Cardiac muscle cell (in vitro differentiated cells and primary cell): ENCODE measurements around the gene ARHGEF3. TPM values are rescaled to one million over a fixed set of nuclear protein-coding genes. Genes with fewer than 3 reads are reported as not detected.

Experiments used
- DNase-seq, 2 donors: peaks; one replicate each; pipeline versions ENCODE4 v3.0.0 to v3.0.0-alpha.2; 2010 to 2017; ENCODE audit warnings: low read depth in 1 of 2, low spot score in 1 of 2
- H3K27ac ChIP-seq: fragments of 200-600 bp; sonication (generic); 2 replicates; pipeline ENCODE4 v1.5.1; 2016
- H3K27me3 ChIP-seq: fragments of 200-600 bp; sonication (generic); 2 replicates; pipeline ENCODE4 v1.6.0; 2016; ENCODE audit warnings: control low read depth
- H3K36me3 ChIP-seq: fragments of 200-600 bp; sonication (generic); 2 replicates; pipeline ENCODE4 v1.5.1; 2016; ENCODE audit warnings: control low read depth
- H3K4me1 ChIP-seq: fragments of 200-600 bp; sonication (generic); 2 replicates; pipeline ENCODE4 v1.8.1; 2017; ENCODE audit warnings: low read depth, mild to moderate bottlenecking, mixed run types
- H3K4me3 ChIP-seq: fragments of 200-600 bp; sonication (generic); 2 replicates; pipeline ENCODE4 v1.5.1; 2016; ENCODE audit warnings: mild to moderate bottlenecking
- H3K9me3 ChIP-seq: fragments of 200-600 bp; sonication (generic); 2 replicates; pipeline ENCODE4 v1.5.1; 2017; ENCODE audit warnings: low read depth, mild to moderate bottlenecking, control low read depth
- polyA plus RNA-seq: library from polyadenylated mRNA; unstranded; fragments of >200 nt; fragmentation: Nextera tagmentation; extraction: Ambion mirVana; gene quantifications from 2 replicates; pipeline ENCODE4 v1.2.1, GENCODE V29; 2016
- total RNA-seq: library from RNA; depleted of rRNA; stranded (reverse); fragments of >200 nt; gene quantifications from 2 replicates; pipeline ENCODE4 v1.2.3, GENCODE V29; 2016
- TF ChIP-seq, protein P1 (sequence below): IDR thresholded peaks from 2 replicates; pipeline ENCODE4 v1.5.1; 2012; ENCODE audit warnings: low read depth, mild to moderate bottlenecking, low read length

The ARHGEF3 gene
- total and polyA plus RNA-seq, 2 experiments from 2014 or later, result 9.3 to 12.8 TPM

DNA sequence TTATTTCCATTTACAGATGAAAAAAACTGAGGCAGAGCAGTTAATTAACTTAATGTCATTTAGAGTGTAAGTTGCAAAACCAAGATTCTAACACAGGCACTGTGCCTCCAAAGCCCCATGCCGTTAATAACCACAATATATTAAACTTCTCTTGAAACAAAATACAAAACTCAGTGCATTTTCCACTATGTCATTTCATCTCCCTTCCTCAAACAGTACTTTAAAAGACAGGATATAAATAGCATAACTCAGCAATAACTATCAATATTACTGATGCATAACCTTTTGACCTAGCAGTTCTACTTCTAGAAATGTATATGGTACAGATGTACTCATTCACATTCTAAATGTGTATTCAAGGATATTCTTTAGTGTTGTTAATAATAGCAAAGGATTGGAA lies 113.6 kb downstream of the ARHGEF3 start:
- Histone ChIP-seq H3K4me1 (no peaks in the 10 kb centered on the region), H3K9me3 (no peaks in the 10 kb centered on the region), H3K36me3 (no peaks in the 10 kb centered on the region), H3K27ac (no peak overlapping the region), H3K27me3 (no peaks in the 10 kb centered on the region), H3K4me3 (no peak overlapping the region)
- no peak for DNase-seq
- TF ChIP-seq, protein P1, sequence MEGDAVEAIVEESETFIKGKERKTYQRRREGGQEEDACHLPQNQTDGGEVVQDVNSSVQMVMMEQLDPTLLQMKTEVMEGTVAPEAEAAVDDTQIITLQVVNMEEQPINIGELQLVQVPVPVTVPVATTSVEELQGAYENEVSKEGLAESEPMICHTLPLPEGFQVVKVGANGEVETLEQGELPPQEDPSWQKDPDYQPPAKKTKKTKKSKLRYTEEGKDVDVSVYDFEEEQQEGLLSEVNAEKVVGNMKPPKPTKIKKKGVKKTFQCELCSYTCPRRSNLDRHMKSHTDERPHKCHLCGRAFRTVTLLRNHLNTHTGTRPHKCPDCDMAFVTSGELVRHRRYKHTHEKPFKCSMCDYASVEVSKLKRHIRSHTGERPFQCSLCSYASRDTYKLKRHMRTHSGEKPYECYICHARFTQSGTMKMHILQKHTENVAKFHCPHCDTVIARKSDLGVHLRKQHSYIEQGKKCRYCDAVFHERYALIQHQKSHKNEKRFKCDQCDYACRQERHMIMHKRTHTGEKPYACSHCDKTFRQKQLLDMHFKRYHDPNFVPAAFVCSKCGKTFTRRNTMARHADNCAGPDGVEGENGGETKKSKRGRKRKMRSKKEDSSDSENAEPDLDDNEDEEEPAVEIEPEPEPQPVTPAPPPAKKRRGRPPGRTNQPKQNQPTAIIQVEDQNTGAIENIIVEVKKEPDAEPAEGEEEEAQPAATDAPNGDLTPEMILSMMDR, result no peak

DNA sequence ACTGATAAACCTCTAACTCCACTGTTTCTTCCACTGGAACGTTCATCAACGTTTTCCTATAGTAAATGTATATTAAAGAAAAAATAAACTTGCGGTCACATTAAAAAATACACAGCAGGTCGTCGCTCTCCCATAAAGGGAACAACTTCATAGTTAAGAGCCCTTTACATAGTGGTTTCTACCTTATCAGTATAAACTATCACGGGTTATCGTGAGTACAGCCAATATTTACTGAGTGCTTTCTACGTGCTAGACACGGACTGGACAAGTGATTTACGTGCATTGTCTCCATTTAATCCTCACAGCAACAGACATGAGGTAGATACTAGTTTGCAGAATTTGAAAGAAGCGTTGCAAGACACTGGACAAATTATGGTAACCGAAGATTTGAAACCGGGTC lies 117.7 kb downstream of the ARHGEF3 start:
- DNase-seq, result no peak
- Histone ChIP-seq H3K27me3 (no peaks in the 10 kb centered on the region), H3K27ac (no peak overlapping the region), H3K4me1 (peaks cover 16% of the 10 kb centered on the region), H3K36me3 (no peaks in the 10 kb centered on the region), H3K9me3 (no peaks in the 10 kb centered on the region), H3K4me3 (no peak overlapping the region)
- TF ChIP-seq, protein P1, result no peak

DNA sequence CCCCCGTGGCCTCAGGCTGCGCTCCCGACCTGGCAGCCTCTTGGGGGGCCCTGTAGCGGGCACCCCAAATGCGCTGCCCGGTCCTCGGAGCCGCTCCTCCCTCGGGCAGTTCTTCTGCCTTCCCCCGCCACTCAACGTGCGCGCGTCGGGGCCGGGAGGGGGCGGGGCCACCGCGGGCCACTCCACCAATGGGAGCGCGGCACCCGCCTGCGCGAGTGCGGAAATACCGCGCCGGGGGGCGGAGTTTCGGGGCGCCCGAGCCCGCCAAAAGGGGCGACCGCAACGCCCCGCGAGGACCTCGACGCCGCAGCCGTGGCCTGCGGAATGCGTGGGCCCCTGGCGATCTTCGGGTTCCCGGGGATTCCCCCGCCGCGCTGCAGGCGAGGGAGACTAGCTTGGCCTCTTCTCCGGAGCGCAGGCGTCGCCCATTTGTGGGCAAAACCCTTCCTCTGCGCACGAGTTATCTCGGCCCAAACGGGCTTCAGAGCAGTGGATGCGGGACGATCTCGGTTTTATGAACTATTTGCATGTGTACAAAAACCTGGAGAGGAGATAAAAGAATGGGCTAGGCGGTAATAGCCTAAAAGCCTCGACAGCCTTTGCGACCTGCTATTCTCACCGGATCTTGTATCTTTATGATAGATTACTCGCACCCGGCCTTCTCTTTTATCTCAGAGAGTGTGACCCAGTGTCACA lies 118.5 kb downstream of the ARHGEF3 start, which contains the start of gene TASOR:
TSS of gene TASOR (minus strand) at position 144 of the 696 bp plus-strand sequence. CDS start 259 bp downstream, outside the sequence.
- peak within 1 kb of the TSS; percentile 97 for H3K27ac ChIP-seq
- H3K4me3 ChIP-seq, result peak within 1 kb of the TSS; percentile 42
- no peaks in the 10 kb centered on the region for H3K27me3 ChIP-seq
- no peaks in the 10 kb centered on the region for H3K9me3 ChIP-seq
- H3K36me3 ChIP-seq, result no peaks in the 10 kb centered on the region
- TF ChIP-seq, protein P1, result no peak
- peak; percentile 75 to 90 for DNase-seq
- H3K4me1 ChIP-seq, result peaks cover 16% of the 10 kb centered on the region

DNA sequence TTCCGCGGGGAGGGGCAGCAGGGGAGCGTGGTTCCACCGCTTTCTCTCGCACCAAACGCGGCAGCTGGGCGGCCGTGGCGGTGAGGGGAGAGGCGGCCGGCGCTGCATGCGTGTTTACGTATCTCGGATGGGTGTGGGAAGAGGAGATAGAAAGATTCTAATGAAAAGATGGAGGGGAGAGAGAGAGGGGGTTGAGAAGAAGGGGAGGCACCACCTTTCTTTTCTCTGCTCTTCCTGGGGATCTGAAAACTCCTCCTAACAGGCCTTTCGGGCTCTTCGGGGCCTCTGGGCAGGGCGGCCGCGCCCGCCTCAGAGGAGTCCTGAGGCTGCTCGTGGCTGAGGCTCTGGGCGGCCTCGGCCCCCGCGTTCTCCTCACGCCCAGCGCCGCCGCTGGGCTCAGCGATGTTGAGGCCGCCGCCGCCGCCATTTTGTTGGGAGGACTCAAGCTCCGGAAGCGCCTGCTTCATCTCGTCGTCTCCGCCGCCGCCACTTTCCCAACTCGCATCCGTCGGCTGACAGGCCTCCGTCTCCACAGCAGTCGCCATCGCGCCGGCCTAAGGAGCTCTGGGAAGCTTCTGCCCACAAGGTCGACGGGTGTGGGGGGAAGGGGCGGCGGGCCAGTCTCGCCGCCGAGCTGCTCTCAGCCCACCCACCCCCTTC lies 119.2 kb downstream of the ARHGEF3 start:
- peak overlapping the region; percentile 42 for H3K4me3 ChIP-seq
- TF ChIP-seq, protein P1, result no peak
- peak; percentile 82 to 89 for DNase-seq
- H3K27me3 ChIP-seq, result no peaks in the 10 kb centered on the region
- peaks cover 16% of the 10 kb centered on the region for H3K4me1 ChIP-seq
- peak overlapping the region; percentile 97 for H3K27ac ChIP-seq
- no peaks in the 10 kb centered on the region for H3K36me3 ChIP-seq
- H3K9me3 ChIP-seq, result no peaks in the 10 kb centered on the region

DNA sequence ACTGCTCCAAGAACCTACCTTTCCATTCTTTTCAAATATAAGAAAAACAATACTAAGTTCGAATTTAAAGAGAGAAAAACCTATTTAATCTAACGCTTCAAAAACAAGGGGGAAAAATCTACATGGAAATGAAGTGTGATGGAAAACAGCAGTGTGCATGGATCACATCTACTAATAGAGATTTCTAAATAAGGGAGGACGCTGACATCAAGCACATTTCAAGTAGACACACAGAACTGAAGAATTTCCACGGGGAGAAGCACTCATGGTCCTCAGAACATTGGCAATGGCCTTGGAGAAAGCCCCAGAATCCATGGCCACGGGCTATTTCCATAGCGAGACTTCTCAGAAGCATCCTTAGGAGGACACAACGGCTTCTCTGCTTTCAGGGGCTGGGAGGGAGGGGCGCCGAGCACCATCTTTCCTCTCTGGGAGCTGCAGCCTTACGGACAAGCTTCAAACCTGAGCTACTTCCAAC lies 119.7 kb downstream of the ARHGEF3 start:
- TF ChIP-seq, protein P1, result no peak
- Histone ChIP-seq H3K9me3 (no peaks in the 10 kb centered on the region), H3K27me3 (no peaks in the 10 kb centered on the region), H3K36me3 (no peaks in the 10 kb centered on the region), H3K4me1 (peaks cover 16% of the 10 kb centered on the region), H3K4me3 (peak overlapping the region; percentile 42), H3K27ac (peak overlapping the region; percentile 97)
- no peak for DNase-seq
